ES-I3 (cell line): ENCODE data around the gene AQP5.

Experiments used
- H3K36me3 ChIP-seq: 2 replicates; pipeline ENCODE4 v1.6.1; 2013; ENCODE audit warnings: mild to moderate bottlenecking, low read length, control low read depth, moderate library complexity; ENCODE audit not compliant: insufficient read depth
- H3K4me1 ChIP-seq: 2 replicates; pipeline ENCODE4 v1.6.1; 2013; ENCODE audit warnings: mild to moderate bottlenecking, control low read depth, low read length; ENCODE audit not compliant: insufficient read depth
- H3K9ac ChIP-seq: 2 replicates; pipeline ENCODE4 v1.6.1; 2013; ENCODE audit warnings: low read depth, mild to moderate bottlenecking, low read length, moderate library complexity
- H3K9me3 ChIP-seq: 2 replicates; pipeline ENCODE4 v1.6.1; 2013; ENCODE audit warnings: mild to moderate bottlenecking, low read length, moderate library complexity; ENCODE audit not compliant: control insufficient read depth, insufficient read depth

AQP5 gene

GRCh38 chr12:49941556-49942511 lies 19.8 kb upstream of the AQP5 start:
- peaks cover 11% of the 10 kb centered on the region for H3K4me1 ChIP-seq
- no peaks in the 10 kb centered on the region for H3K36me3 ChIP-seq
- no peaks in the 10 kb centered on the region for H3K9me3 ChIP-seq
- H3K9ac ChIP-seq = no peak overlapping the region

- H3K9ac ChIP-seq = no peak overlapping the region
- H3K4me1 ChIP-seq = peaks cover 11% of the 10 kb centered on the region
- H3K9me3 ChIP-seq = no peaks in the 10 kb centered on the region
- no peaks in the 10 kb centered on the region for H3K36me3 ChIP-seq
Observed at GRCh38 chr12:49942512-49942893, 19.2 kb upstream of the AQP5 start.

- H3K4me1 ChIP-seq = peaks cover 11% of the 10 kb centered on the region
- no peaks in the 10 kb centered on the region for H3K9me3 ChIP-seq
- H3K9ac ChIP-seq = no peak overlapping the region
- H3K36me3 ChIP-seq = no peaks in the 10 kb centered on the region
Observed at GRCh38 chr12:49942921-49943624, 18.6 kb upstream of the AQP5 start.

- Histone ChIP-seq H3K4me1 (peaks cover 11% of the 10 kb centered on the region), H3K9ac (no peak overlapping the region), H3K36me3 (no peaks in the 10 kb centered on the region), H3K9me3 (no peaks in the 10 kb centered on the region)
Observed at GRCh38 chr12:49943625-49943960, 18.1 kb upstream of the AQP5 start.

- Histone ChIP-seq H3K36me3 (no peaks in the 10 kb centered on the region), H3K4me1 (peaks cover 11% of the 10 kb centered on the region)
Observed at GRCh38 chr12:49944046-49944445, 17.6 kb upstream of the AQP5 start.

GRCh38 chr12:49944718-49945117 lies 17.0 kb upstream of the AQP5 start:
- no peaks in the 10 kb centered on the region for H3K9me3 ChIP-seq
- peaks cover 11% of the 10 kb centered on the region for H3K4me1 ChIP-seq
- no peaks in the 10 kb centered on the region for H3K36me3 ChIP-seq
- H3K9ac ChIP-seq = no peak overlapping the region

More at GRCh38 chr12:49944046-49944445, 17.6 kb upstream of the AQP5 start:
- no peak overlapping the region for H3K9ac ChIP-seq
- H3K9me3 ChIP-seq = no peaks in the 10 kb centered on the region

GRCh38 chr12:49945394-49946080 lies 16.1 kb upstream of the AQP5 start:
- peaks cover 11% of the 10 kb centered on the region for H3K4me1 ChIP-seq
- no peaks in the 10 kb centered on the region for H3K9me3 ChIP-seq
- H3K9ac ChIP-seq = peak overlapping the region; percentile 38; the same call in 1 of the 2 replicates
- no peaks in the 10 kb centered on the region for H3K36me3 ChIP-seq

GRCh38 chr12:49946086-49946485 lies 15.6 kb upstream of the AQP5 start:
- Histone ChIP-seq H3K9me3 (no peaks in the 10 kb centered on the region), H3K36me3 (no peaks in the 10 kb centered on the region), H3K4me1 (peaks cover 11% of the 10 kb centered on the region), H3K9ac (no peak overlapping the region)

GRCh38 chr12:49946497-49946896 lies 15.2 kb upstream of the AQP5 start:
- H3K36me3 ChIP-seq = no peaks in the 10 kb centered on the region
- H3K9ac ChIP-seq = no peak overlapping the region
- H3K4me1 ChIP-seq = peaks cover 11% of the 10 kb centered on the region
- no peaks in the 10 kb centered on the region for H3K9me3 ChIP-seq

- H3K4me1 ChIP-seq = peaks cover 11% of the 10 kb centered on the region
- no peaks in the 10 kb centered on the region for H3K9me3 ChIP-seq
- H3K36me3 ChIP-seq = no peaks in the 10 kb centered on the region
- no peak overlapping the region for H3K9ac ChIP-seq
Observed at GRCh38 chr12:49947593-49948226, 14.0 kb upstream of the AQP5 start.

- Histone ChIP-seq H3K9ac (no peak overlapping the region), H3K9me3 (no peaks in the 10 kb centered on the region), H3K36me3 (no peaks in the 10 kb centered on the region), H3K4me1 (peaks cover 11% of the 10 kb centered on the region)
Observed at GRCh38 chr12:49948866-49949845, 12.5 kb upstream of the AQP5 start.

- Histone ChIP-seq H3K4me1 (peaks cover 11% of the 10 kb centered on the region), H3K36me3 (no peaks in the 10 kb centered on the region), H3K9ac (no peak overlapping the region), H3K9me3 (no peaks in the 10 kb centered on the region)
Observed at GRCh38 chr12:49949866-49950265, 11.8 kb upstream of the AQP5 start.
